DOHH2 (cell line): ENCODE data around the gene TBC1D22A.

Experiments used
- CTCF ChIP-seq: fragments of 200-600 bp; sonication (generic); IDR thresholded peaks from one replicate; pipeline ENCODE4 v1.5.1; 2014; ENCODE audit warnings: antibody characterized with exemption, mild to moderate bottlenecking, low read depth, low read length; ENCODE audit not compliant: poor library complexity, severe bottlenecking
- EZH2phosphoT487 ChIP-seq: fragments of 200-600 bp; sonication (generic); IDR thresholded peaks from 2 replicates; pipeline ENCODE4 v1.6.1; 2017; ENCODE audit warnings: borderline replicate concordance, mild to moderate bottlenecking, antibody characterized with exemption, low read length, moderate library complexity, mixed read lengths

DNA sequence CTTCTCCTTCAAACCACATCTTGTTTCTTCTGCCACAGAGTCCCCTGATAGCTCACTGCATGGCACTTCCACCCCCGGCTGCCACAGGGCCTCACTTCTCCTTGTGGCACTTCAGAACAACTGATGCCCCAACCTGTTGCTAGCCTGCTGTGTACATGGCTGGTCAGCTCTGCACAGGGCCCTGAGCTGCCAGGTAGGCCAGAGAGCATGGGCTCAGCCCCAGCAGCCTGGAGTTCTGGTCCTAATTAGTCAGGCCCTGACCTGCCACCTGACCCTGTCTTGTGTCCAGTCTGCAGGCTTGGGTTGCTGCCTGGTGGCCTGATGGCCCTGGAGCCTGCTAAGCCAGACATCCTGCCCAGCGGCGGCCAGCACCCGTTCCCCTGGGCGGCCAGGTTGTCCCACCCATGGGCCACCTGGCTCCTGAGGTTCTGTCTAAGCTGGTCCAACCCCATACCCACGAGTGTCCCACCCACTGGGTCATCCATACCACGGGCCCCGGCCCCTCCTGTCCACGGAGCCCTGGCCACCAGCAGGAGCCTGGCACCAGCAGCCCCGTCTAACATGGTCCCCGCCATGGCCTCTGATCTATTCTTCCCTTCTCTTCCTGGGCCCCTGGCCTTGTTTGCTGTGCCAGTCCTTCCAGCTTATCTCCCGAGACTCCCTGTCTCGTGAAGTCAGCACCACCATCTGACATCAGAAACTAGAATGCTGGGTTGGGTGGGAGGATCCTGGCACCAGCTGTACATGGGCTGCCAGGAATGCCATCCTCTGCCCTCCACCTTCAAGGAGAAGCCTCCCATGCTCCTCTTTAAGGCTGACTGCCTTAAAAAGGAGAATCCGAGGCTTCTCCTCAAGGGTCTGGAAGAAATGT, 21.3 kb upstream of the TBC1D22A start:
- no peak for TF ChIP-seq CTCF
- no peak for TF ChIP-seq EZH2phosphoT487
